Ectodermal cell (in vitro differentiated cells): ENCODE measurements around the gene PNCK.
"Not testable (repeated sequence)": the region's sequence is repeated elsewhere in the genome, so short reads cannot be mapped to it uniquely, and the experiment has no call there.

Source experiments
- H3K27ac ChIP-seq: 2 replicates; pipeline ENCODE4 v1.7.0; 2013; ENCODE audit warnings: mild to moderate bottlenecking, low read depth, low read length; ENCODE audit not compliant: insufficient read depth, poor library complexity, severe bottlenecking
- H3K27me3 ChIP-seq: 2 replicates; pipeline ENCODE4 v1.7.0; 2013; ENCODE audit warnings: mild to moderate bottlenecking, low read length; ENCODE audit not compliant: insufficient read depth, control insufficient read depth, poor library complexity, severe bottlenecking
- H3K36me3 ChIP-seq: one replicate; pipeline ENCODE4 v1.7.0; 2013; ENCODE audit warnings: low read length; ENCODE audit not compliant: control insufficient read depth, insufficient read depth
- H3K4me1 ChIP-seq: one replicate; pipeline ENCODE4 v1.7.0; 2013; ENCODE audit warnings: low read length; ENCODE audit not compliant: control insufficient read depth, insufficient read depth
- H3K4me3 ChIP-seq: 2 replicates; pipeline ENCODE4 v1.7.0; 2013; ENCODE audit warnings: low read depth, low read length, control low read depth; ENCODE audit not compliant: insufficient read depth
- H3K9me3 ChIP-seq: 2 replicates; pipeline ENCODE4 v1.7.0; 2013; ENCODE audit warnings: mild to moderate bottlenecking, low read length, moderate library complexity; ENCODE audit not compliant: control insufficient read depth
- WGBS, 2 experiments: methylation state at CpG; one replicate each; pipeline ENCODE4 v1.1.7; 2013; ENCODE audit warnings: missing lambda C conversion rate in 2 of 2; 5-methylcytosine and 5-hydroxymethylcytosine counted together

PNCK gene

DNA sequence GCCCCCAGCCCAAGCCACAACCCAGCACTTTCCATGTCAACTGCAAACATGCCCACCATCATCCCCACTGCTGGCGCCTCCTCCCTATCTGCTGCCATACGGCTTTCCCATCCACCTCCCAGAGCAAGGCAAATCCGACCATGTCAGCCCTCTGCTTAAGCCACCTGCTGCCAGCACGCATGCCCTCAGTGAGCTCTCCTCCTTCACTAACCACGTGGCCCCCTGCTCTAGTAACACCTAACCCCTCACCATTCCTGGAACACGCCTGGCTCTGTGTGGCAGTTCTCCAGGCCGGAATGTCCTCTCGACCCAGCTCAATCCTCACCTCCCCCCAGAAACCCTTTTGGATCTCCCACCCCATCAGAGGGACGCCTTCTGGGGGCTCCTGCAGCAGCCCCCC is 33.2 kb upstream of the PNCK start:
- no peaks in the 10 kb centered on the region for H3K9me3 ChIP-seq
- H3K4me1 ChIP-seq, result no peaks in the 10 kb centered on the region
- H3K27me3 ChIP-seq, result no peaks in the 10 kb centered on the region
- WGBS, 2 experiments, result 95 to 96% methylated on average over 9 of the region's 9 CpGs
- no peak overlapping the region for H3K27ac ChIP-seq
- H3K36me3 ChIP-seq, result no peaks in the 10 kb centered on the region
- H3K4me3 ChIP-seq, result no peak overlapping the region

- H3K27me3 ChIP-seq, H3K9me3 ChIP-seq, H3K36me3 ChIP-seq, H3K4me1 ChIP-seq, H3K4me3 ChIP-seq, H3K27ac ChIP-seq: not testable (repeated sequence)
- 87 to 88% methylated on average over 18 of the region's 18 CpGs for WGBS, 2 experiments
These were observed 31.9 kb upstream of the PNCK start for GRCh38 chrX:153705403-153706060.

DNA sequence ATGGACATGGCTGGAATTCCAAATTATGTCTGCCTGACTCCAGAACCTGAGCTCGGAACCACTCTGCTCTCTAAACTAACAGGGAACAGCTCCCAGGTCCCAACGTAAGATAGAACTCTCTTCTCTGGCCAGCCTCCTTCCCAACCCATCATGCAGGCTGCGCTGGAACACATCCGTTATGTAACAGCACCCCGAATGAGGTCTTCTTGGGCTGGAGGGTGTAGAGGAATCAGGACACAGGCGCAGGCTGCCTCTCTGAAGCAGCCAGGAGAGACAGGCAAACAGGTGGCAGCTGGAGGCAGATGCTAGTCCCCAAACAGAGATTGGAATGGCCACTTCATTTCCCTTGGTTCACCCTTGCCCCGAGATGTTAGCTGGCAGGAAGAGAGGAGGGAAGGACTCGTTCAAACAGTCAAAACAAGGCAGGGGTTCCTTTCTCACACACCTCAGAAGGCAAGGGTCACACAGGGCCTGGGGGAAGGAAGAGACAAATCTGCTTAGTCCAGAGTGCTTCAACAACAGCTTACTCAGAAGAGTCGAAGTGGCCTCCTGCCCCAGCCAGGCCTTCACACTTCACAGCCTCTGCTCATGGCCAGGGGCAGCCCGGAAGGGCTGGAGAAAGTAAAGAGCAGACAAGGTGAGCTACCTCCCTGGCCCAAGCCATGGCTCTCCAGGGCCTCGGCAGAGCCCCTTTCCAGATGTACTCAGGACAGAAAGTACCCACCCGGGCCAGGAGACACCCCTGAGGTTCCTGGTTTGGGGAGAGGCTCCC is 31.2 kb upstream of the PNCK start:
- not testable (repeated sequence) for H3K9me3 ChIP-seq, H3K27me3 ChIP-seq, H3K27ac ChIP-seq, H3K4me1 ChIP-seq, H3K36me3 ChIP-seq, H3K4me3 ChIP-seq
- 92 to 97% methylated on average over 9 to 11 of the region's 12 CpGs for WGBS, 2 experiments

DNA sequence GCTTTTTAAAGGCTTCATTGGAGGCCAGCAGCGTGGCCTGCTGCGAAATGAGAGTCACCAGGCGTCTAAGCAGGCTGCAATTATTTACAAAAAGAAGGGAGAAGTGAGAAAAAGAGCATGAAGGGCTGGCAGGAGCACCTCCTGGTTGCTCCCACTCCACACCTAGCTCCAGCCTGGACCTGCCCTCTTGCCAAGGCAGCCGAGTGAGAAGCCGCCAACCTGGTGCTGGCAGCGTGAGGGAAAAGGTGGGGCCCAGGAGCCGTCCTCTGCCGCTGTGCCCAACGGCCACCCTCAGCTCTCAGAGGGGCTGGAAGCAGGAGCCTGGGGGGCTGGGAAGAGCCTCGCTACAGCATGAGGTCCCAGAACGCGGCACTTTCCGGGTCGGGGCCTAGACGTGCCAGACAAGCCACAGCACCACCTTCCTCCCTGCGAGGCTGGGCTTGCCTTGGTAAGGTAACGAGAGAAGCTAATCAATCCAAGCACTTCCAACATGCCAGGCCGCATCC is 30.5 kb upstream of the PNCK start:
- no peaks in the 10 kb centered on the region for H3K9me3 ChIP-seq
- no peaks in the 10 kb centered on the region for H3K36me3 ChIP-seq
- H3K4me3 ChIP-seq, result no peak overlapping the region
- 94 to 98% methylated on average over 16 to 18 of the region's 18 CpGs for WGBS, 2 experiments
- H3K27me3 ChIP-seq, result no peaks in the 10 kb centered on the region
- H3K4me1 ChIP-seq, result no peaks in the 10 kb centered on the region
- no peak overlapping the region for H3K27ac ChIP-seq

GRCh38 chrX:153703036-153703370 is 29.4 kb upstream of the PNCK start:
- no peak overlapping the region for H3K4me3 ChIP-seq
- 95% methylated on average over 16 of the region's 16 CpGs for WGBS, 2 experiments

DNA sequence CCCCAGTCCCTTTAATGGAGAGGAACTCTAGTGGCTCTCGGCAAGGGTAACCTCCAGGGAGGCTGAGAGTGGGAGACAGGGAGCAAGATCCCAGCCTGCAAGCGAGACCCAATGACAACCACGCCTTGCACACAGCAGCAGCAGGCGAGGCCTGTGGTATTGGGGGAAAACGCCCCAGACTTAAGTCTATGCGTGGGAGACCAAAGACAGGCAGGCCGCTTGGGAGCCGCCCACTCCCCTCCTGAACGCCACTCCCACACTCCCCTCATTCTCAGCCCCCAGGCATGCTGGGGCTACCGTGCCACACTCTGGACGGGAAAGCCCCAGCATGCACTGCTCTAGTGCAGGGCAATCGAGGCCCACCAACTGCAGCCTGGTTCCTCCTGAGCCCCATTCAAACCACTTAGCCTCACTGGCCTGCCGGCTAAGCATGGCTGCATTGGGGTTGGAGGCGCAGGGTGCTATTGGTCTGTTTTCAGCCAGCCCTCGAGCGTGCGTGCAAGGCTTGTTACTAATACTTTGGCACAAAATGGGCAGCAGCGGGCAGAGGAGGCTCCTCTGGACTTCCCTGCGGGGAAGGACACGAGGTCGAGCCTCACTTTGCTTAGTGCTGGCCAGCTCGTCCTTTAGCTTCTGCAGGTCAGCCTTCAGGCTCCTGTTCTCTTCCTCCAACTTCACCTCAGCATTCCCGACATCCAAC is 28.9 kb upstream of the PNCK start:
- H3K36me3 ChIP-seq, result no peaks in the 10 kb centered on the region
- H3K4me3 ChIP-seq, result no peak overlapping the region
- H3K27ac ChIP-seq, result no peak overlapping the region
- no peaks in the 10 kb centered on the region for H3K27me3 ChIP-seq
- no peaks in the 10 kb centered on the region for H3K9me3 ChIP-seq
- H3K4me1 ChIP-seq, result no peaks in the 10 kb centered on the region
- whole genome bisulfite sequencing, 2 experiments, result 94 to 95% methylated on average over 23 of the region's 23 CpGs

More at GRCh38 chrX:153703036-153703370, 29.4 kb upstream of the PNCK start:
- no peaks in the 10 kb centered on the region for H3K4me1 ChIP-seq
- H3K36me3 ChIP-seq, result no peaks in the 10 kb centered on the region
- H3K9me3 ChIP-seq, result no peaks in the 10 kb centered on the region
- no peaks in the 10 kb centered on the region for H3K27me3 ChIP-seq
- H3K27ac ChIP-seq, result no peak overlapping the region

DNA sequence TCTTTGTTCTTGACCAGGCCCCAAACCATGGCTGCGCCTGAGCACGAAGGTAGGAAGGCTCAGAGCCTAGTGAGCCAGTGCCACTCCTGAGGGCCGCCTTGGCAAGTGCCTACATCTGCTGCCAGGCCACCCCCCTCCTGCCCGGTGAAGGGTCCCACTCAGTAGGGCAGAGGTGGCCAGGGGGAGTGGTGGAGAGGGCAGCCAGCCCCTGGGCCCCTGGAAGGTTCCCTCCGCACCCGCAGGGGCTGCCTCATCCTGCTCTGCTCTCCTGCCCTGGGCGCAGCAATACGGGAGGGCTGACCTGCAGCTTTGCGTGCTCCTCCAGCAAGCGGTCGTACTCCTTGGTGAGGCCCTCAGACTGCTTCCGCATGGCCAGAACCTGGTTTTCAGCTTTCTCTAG is 28.1 kb upstream of the PNCK start:
- H3K4me1 ChIP-seq, result no peaks in the 10 kb centered on the region
- H3K36me3 ChIP-seq, result no peaks in the 10 kb centered on the region
- H3K27me3 ChIP-seq, result no peaks in the 10 kb centered on the region
- no peak overlapping the region for H3K27ac ChIP-seq
- no peaks in the 10 kb centered on the region for H3K9me3 ChIP-seq
- WGBS, 2 experiments, result 96 to 98% methylated on average over 12 of the region's 12 CpGs
- no peak overlapping the region for H3K4me3 ChIP-seq

DNA sequence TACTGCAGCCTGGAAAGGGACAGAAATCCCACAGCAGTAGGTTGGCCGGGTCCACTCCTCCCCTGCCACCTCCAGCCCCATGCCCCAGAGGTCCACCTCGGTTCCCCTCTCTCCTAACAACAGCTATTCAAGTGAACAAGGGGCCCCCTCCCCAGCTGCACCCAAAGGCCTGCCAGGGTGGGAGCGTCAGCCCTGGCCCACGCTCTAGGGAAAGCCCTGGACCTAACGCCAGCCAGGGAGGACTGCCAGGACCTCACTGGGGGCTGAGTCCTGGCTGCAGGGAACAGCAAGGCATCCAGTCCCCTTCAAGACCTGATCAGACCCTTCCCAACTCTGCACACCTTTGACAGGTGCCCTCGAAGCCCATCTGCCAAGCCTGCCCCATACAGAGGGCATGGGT is 27.4 kb upstream of the PNCK start:
- no peak overlapping the region for H3K27ac ChIP-seq
- WGBS, 2 experiments, result 92 to 100% methylated on average over 5 to 6 of the region's 6 CpGs

DNA sequence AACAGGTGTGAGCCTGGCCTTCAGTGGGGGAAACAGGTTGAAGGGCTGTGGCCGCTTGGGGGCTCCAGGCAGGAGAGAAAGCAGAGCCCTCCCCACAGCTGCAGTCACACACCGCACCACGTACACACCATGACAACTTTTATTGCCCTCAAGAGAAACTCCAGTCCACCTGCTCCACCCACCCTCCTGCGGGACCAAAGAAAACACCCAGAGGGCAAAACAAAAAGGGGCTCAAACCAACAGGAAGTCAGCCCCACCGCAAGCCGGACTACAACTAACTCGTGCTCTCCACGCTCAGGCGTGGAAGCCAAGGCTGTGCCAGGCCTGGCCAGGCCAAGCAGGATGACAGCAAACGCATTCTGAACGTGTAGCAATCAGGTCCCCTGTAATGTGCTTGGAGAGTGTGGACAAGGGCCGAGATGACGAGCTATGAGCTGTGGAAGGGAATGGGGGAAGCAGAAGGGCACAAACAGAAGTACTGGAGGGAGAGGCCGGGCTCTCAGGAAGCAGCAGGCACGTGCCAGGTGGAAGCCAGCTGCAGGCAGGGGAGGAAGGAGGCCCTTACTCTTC is 26.8 kb upstream of the PNCK start:
- 90 to 93% methylated on average over 11 to 13 of the region's 15 CpGs for WGBS, 2 experiments
- H3K4me1 ChIP-seq, result no peaks in the 10 kb centered on the region
- H3K27ac ChIP-seq, result no peak overlapping the region
- H3K27me3 ChIP-seq, result no peaks in the 10 kb centered on the region
- H3K36me3 ChIP-seq, result no peaks in the 10 kb centered on the region
- no peak overlapping the region for H3K4me3 ChIP-seq
- no peaks in the 10 kb centered on the region for H3K9me3 ChIP-seq

More for the DNA sequence above, 27.4 kb upstream of the PNCK start:
- Histone ChIP-seq H3K4me1 (no peaks in the 10 kb centered on the region), H3K36me3 (no peaks in the 10 kb centered on the region), H3K9me3 (no peaks in the 10 kb centered on the region), H3K27me3 (no peaks in the 10 kb centered on the region), H3K4me3 (no peak overlapping the region)

DNA sequence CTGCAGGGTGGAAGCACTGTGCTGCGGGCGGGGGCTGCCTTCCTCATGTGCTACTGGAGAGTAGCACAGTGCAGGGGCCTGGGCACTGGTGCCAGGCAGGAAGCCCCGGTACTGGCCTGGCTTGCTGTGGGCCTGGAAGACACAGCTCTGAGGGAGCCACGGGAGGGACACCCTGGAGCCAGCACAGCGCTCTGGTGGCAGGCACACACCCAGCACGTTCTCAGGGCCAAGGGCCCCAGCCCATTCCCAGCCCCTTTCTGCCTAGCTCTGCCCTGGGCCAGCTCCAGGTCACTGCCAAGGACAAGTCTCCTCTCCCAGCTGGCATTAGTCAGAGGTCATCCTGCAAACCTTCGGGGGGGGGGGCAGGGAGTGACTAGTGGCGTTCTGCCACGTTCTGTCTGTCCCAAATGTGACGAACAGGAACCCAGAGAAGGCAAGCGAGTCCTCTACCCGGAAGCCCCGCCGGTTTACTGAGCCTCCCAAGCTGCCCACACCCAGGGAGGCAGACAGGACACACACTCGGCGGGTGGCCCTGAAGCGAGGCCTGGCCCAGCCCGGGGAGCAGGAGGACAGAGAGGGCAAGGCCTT is 26.3 kb upstream of the PNCK start:
- not testable (repeated sequence) for H3K4me1 ChIP-seq, H3K27ac ChIP-seq, H3K4me3 ChIP-seq, H3K9me3 ChIP-seq, H3K36me3 ChIP-seq, H3K27me3 ChIP-seq
- WGBS, 2 experiments, result 90 to 93% methylated on average over 18 of the region's 18 CpGs
